K562 (cell line): Measurements from ENCODE around the gene ASPRV1. TPM values are rescaled to one million over a fixed set of nuclear protein-coding genes. Genes with fewer than 3 reads are reported as not detected.

Experiments
- ATAC-seq: fragments of 200-7000 bp; cut with Tn5 transposase; 3 replicates; pipeline ENCODE4 v1.9.1; 2020; ENCODE audit warnings: moderate library complexity
- BruUV-seq: library from RNA; stranded (reverse); fragments of 400-500 nt; replicated peaks from 2 replicates; lab custom pipeline; 2021; lab: Mats Ljungman, UMichigan
- CTCF ChIA-PET: fragments of 300-600 bp; formaldehyde crosslinking; extraction: SDS; loops from one replicate; lab custom pipeline; 2021; ENCODE audit warnings: low intra/inter-chr PET ratio; lab: Yijun Ruan, JAX
- POLR2A ChIA-PET: fragments of 300-600, 350-650 bp; sonication (Branson Sonifier 250); formaldehyde crosslinking; extraction: SDS; loops from one replicate; lab custom pipeline; 2021; ENCODE audit warnings: antibody characterized with exemption, inconsistent platforms; lab: Yijun Ruan, JAX
- DNase-seq, 4 experiments: peaks; one replicate each; pipeline versions ENCODE4 v3.0.0 to v3.0.0-alpha.2; 2011 to 2018; ENCODE audit warnings: low spot score in 3 of 4, mixed read lengths in 3 of 4; ENCODE audit errors: extremely low read depth in 1 of 4
- FAIRE-seq: peaks from 2 replicates; lab custom pipeline; 2011; peaks lifted over from hg19 to GRCh38; lab: Jason Lieb, UNC
- H2AFZ ChIP-seq: 2 replicates; pipeline ENCODE4 v1.6.0; 2011; ENCODE audit warnings: low read depth, low read length, control low read depth, inconsistent platforms
- H3K27ac ChIP-seq: fragments of 200-600 bp; 3 replicates; pipeline ENCODE4 v1.8.0; 2011; ENCODE audit warnings: low read depth, mild to moderate bottlenecking, control low read depth, inconsistent platforms, low read length, moderate library complexity, mixed read lengths; ENCODE audit errors: extremely low read depth
- H3K27me3 ChIP-seq, 2 experiments: fragments of 300-600 bp in 1 of 2; 2 replicates in 1 of 2; 3 replicates in 1 of 2; pipeline versions ENCODE4 v1.6.0 to v1.8.0; 2011; ENCODE audit warnings: inconsistent platforms in 2 of 2, low read length in 2 of 2, mild to moderate bottlenecking in 1 of 2, mixed read lengths in 1 of 2, moderate library complexity in 1 of 2; ENCODE audit not compliant: control insufficient read depth in 2 of 2, insufficient read depth in 2 of 2
- H3K36me3 ChIP-seq: fragments of 300-600 bp; 3 replicates; pipeline ENCODE4 v1.8.0; 2011; ENCODE audit warnings: mild to moderate bottlenecking, low read length, inconsistent platforms; ENCODE audit not compliant: control insufficient read depth, insufficient read depth
- H3K4me1 ChIP-seq, 2 experiments: fragments of 200-600 bp in 1 of 2; replicated peaks in 1 of 2; 2 replicates in 1 of 2; 3 replicates in 1 of 2; pipeline versions ENCODE4 v1.5.1 to v1.8.0; 2011; ENCODE audit warnings: inconsistent platforms in 2 of 2, low read length in 2 of 2, mild to moderate bottlenecking in 1 of 2, mixed read lengths in 1 of 2, moderate library complexity in 1 of 2; ENCODE audit not compliant: control insufficient read depth in 2 of 2, insufficient read depth in 2 of 2
- H3K4me2 ChIP-seq: 2 replicates; pipeline ENCODE4 v1.6.1; 2011; ENCODE audit warnings: low read length, control low read depth, inconsistent platforms, mixed read lengths; ENCODE audit not compliant: insufficient read depth
- H3K4me3 ChIP-seq: fragments of 200-600 bp; sonication (generic), shearing (Covaris generic); 2 replicates; pipeline ENCODE4 v1.5.1; 2016; ENCODE audit warnings: control low read depth, inconsistent platforms
- H3K79me2 ChIP-seq: fragments of 200-600 bp; 3 replicates; pipeline ENCODE4 v1.8.0; 2011; ENCODE audit warnings: low read length, inconsistent platforms; ENCODE audit not compliant: control insufficient read depth, insufficient read depth
- H3K9ac ChIP-seq, 2 experiments: 2 replicates each; pipeline versions ENCODE4 v1.6.0 to v1.6.1; 2011; ENCODE audit warnings: low read depth in 2 of 2, low read length in 2 of 2, control low read depth in 1 of 2, inconsistent platforms in 1 of 2, mild to moderate bottlenecking in 1 of 2, mixed read lengths in 1 of 2; ENCODE audit not compliant: insufficient read depth in 1 of 2
- H3K9me1 ChIP-seq: one replicate; pipeline ENCODE4 v1.6.0; 2011; ENCODE audit warnings: inconsistent platforms, mild to moderate bottlenecking, low read length, moderate library complexity; ENCODE audit not compliant: control insufficient read depth, insufficient read depth
- H3K9me3 ChIP-seq: replicated peaks from 2 replicates; pipeline ENCODE4 v1.5.1; 2011; ENCODE audit warnings: low read depth, low read length, inconsistent platforms; ENCODE audit not compliant: control insufficient read depth, insufficient read depth
- H4K20me1 ChIP-seq: replicated peaks from 2 replicates; pipeline ENCODE4 v1.6.1; 2011; ENCODE audit warnings: low read length, inconsistent platforms, mixed read lengths; ENCODE audit not compliant: control insufficient read depth, insufficient read depth
- CBX1 ChIP-seq: sonication (generic); IDR thresholded peaks from 2 replicates; pipeline ENCODE4 v1.6.1; 2016; ENCODE audit warnings: antibody characterized with exemption, low read depth, mild to moderate bottlenecking
- CBX3 ChIP-seq, 2 experiments: IDR thresholded peaks; 1 replicate in 1 of 2; 2 replicates in 1 of 2; pipeline ENCODE4 v1.6.1; 2012; ENCODE audit warnings: inconsistent platforms in 2 of 2, low read length in 2 of 2, borderline replicate concordance in 1 of 2, control low read depth in 1 of 2
- CTBP1 ChIP-seq: fragments of 450-650 bp; IDR thresholded peaks from 2 replicates; pipeline ENCODE4 v1.6.1; 2016; ENCODE audit warnings: borderline replicate concordance
- GABPB1 ChIP-seq: sonication (generic); formaldehyde crosslinking; IDR thresholded peaks from 2 replicates; pipeline ENCODE4 v1.8.0; 2022; ENCODE audit warnings: mild to moderate bottlenecking, missing genetic modification reagents
- HNRNPUL1 ChIP-seq: fragments of 200-400 bp; formaldehyde crosslinking; IDR thresholded peaks from 2 replicates; pipeline ENCODE4 v1.6.1; 2017; ENCODE audit warnings: low read length
- NCOA2 ChIP-seq, 2 experiments: fragments of 450-650 bp; IDR thresholded peaks; 2 replicates each; pipeline ENCODE4 v1.6.1; 2018; ENCODE audit warnings: mild to moderate bottlenecking in 2 of 2, moderate library complexity in 1 of 2; ENCODE audit not compliant: partially characterized antibody in 2 of 2
- STAT5A ChIP-seq: IDR thresholded peaks from 2 replicates; pipeline ENCODE4 v1.6.1; 2012; ENCODE audit warnings: low read length, inconsistent platforms, borderline replicate concordance
- THAP7 ChIP-seq: fragments of 250-450 bp; sonication (Bioruptor Pico); IDR thresholded peaks from 2 replicates; pipeline ENCODE4 v1.5.0; 2021
- THRA ChIP-seq: fragments of 450-650 bp; IDR thresholded peaks from 2 replicates; pipeline ENCODE4 v1.6.1; 2017; ENCODE audit warnings: mild to moderate bottlenecking, moderate library complexity
- ZNF444 ChIP-seq: fragments of 250-450 bp; sonication (Bioruptor Pico); IDR thresholded peaks from 2 replicates; pipeline ENCODE4 v1.4.0; 2020; ENCODE audit warnings: mild to moderate bottlenecking, moderate library complexity
- WGBS: fragments of 100-300 bp; shearing (Covaris generic); methylation state at CpG from one replicate; pipeline ENCODE4 v1.1.6; 2016; ENCODE audit warnings: low coverage, mixed read lengths; ENCODE audit not compliant: insufficient coverage; ENCODE audit errors: missing lambda C conversion rate; 5-methylcytosine and 5-hydroxymethylcytosine counted together
- in situ Hi-C: fragments of 300-500 bp; cut with MboI; formaldehyde crosslinking; loops from 4 replicates; pipeline ENCODE4 v1.15.0; 2018; ENCODE audit warnings: inconsistent platforms, mixed read lengths
- intact Hi-C: fragments of 100-400 bp; cut with micrococcal nuclease; formaldehyde crosslinking; loops from 2 replicates; pipeline ENCODE4 v1.14.2; 2022
- polyA plus RNA-seq, 8 experiments: library from polyadenylated mRNA; depleted of rRNA in 4 of 8; stranded (reverse) in 5 of 8; unstranded in 3 of 8; fragments of >200 nt; fragmentation: Nextera tagmentation in 2 of 8; fragmentation: Illumina TruSeq in 1 of 8; extraction: Ambion mirVana in 2 of 8; extraction: Trizol in 1 of 8; gene quantifications; 2 replicates each; pipeline versions ENCODE4 v1.2.1 to v1.2.3, GENCODE V29; 2011 to 2014; ENCODE audit warnings: inconsistent platforms in 1 of 8, missing spikeins in 1 of 8
- total RNA-seq, 7 experiments: library from RNA; depleted of rRNA in 6 of 7; stranded (reverse); fragments of >200 nt in 6 of 7; fragmentation: Illumina TruSeq in 2 of 7; extraction: Trizol in 2 of 7; gene quantifications; 2 replicates each; pipeline versions ENCODE4 v1.2.1 to v1.2.3, GENCODE V29; 2011 to 2021; ENCODE audit warnings: low replicate concordance in 1 of 7
- TF ChIP-seq, protein P1 (sequence below): fragments of 450-650 bp; formaldehyde crosslinking; IDR thresholded peaks from 2 replicates; pipeline ENCODE4 v1.4.0; 2020; ENCODE audit warnings: mild to moderate bottlenecking, mixed read lengths
- TF ChIP-seq, protein P2 (sequence below): fragments of 450-650 bp; formaldehyde crosslinking; IDR thresholded peaks from 2 replicates; pipeline ENCODE4 v1.4.0; 2022; ENCODE audit warnings: missing genetic modification characterization
- TF ChIP-seq, protein P3 (sequence below): fragments of 450-650 bp; IDR thresholded peaks from 2 replicates; pipeline ENCODE4 v1.6.1; 2016; ENCODE audit warnings: borderline replicate concordance

The ASPRV1 gene
- total and polyA plus RNA-seq, 9 of the 15 experiments (the other 6 are each of a cell fraction or from before 2014, with no cell fraction given): 0.17 to 0.72 (median 0.47) TPM; not detected in 1

- TF ChIP-seq, protein P1, sequence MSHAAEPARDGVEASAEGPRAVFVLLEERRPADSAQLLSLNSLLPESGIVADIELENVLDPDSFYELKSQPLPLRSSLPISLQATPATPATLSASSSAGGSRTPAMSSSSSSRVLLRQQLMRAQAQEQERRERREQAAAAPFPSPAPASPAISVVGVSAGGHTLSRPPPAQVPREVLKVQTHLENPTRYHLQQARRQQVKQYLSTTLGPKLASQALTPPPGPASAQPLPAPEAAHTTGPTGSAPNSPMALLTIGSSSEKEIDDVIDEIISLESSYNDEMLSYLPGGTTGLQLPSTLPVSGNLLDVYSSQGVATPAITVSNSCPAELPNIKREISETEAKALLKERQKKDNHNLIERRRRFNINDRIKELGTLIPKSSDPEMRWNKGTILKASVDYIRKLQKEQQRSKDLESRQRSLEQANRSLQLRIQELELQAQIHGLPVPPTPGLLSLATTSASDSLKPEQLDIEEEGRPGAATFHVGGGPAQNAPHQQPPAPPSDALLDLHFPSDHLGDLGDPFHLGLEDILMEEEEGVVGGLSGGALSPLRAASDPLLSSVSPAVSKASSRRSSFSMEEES (CRISPR knock-in tag): no peak
- TF ChIP-seq, protein P2, sequence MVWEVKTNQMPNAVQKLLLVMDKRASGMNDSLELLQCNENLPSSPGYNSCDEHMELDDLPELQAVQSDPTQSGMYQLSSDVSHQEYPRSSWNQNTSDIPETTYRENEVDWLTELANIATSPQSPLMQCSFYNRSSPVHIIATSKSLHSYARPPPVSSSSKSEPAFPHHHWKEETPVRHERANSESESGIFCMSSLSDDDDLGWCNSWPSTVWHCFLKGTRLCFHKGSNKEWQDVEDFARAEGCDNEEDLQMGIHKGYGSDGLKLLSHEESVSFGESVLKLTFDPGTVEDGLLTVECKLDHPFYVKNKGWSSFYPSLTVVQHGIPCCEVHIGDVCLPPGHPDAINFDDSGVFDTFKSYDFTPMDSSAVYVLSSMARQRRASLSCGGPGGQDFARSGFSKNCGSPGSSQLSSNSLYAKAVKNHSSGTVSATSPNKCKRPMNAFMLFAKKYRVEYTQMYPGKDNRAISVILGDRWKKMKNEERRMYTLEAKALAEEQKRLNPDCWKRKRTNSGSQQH: no peak
- TF ChIP-seq HNRNPUL1 (no peak), ZNF444 (no peak), STAT5A (no peak), CBX1 (no peak), CTBP1 (no peak)
Observed at GRCh38 chr2:69950241-69950640, 11.2 kb downstream of the ASPRV1 start (continued).

DNA sequence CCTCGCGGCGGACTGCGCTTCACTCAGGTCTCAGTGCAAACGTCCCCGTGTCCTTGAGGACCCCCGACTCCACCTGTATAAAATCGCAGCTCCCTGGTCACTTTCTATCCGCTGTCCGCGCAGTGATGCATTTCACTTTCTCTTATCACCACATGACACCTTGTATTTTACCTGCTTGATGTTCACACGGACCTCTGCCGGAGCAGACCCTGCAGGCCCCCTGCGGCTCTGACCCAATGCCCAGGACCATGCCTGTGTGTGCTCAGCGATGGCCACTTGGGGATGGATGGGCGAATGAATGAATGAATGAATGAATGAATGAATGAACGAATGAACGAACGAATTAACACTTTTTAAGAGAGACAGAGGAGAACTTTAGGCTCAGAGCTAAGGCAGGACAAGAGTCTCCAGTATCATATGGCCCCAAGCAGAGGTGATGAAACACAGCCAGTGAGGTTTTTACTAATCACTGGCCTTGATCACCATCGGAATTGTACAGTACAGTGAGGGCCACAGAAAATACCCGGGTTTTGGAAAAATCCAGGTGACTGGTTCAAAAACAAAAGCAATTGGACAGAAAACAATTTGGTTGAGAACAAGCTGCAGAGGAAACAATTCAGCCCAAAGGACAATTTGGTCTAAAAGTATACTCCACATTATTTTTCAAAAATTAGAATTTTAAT is 12.3 kb downstream of the ASPRV1 start:
- peak overlapping the region in 1 of 2 experiments; percentile 54; a peak in 2 of 4 replicates for H3K9ac ChIP-seq
- H3K4me2 ChIP-seq: no peak overlapping the region
- CTCF ChIA-PET: interaction anchor here (0.5 kb wide), 1 partner anchor 16 kb away, joined by 5 read pairs; no protein-coding TSS in a partner anchor
- TF ChIP-seq, protein P3, sequence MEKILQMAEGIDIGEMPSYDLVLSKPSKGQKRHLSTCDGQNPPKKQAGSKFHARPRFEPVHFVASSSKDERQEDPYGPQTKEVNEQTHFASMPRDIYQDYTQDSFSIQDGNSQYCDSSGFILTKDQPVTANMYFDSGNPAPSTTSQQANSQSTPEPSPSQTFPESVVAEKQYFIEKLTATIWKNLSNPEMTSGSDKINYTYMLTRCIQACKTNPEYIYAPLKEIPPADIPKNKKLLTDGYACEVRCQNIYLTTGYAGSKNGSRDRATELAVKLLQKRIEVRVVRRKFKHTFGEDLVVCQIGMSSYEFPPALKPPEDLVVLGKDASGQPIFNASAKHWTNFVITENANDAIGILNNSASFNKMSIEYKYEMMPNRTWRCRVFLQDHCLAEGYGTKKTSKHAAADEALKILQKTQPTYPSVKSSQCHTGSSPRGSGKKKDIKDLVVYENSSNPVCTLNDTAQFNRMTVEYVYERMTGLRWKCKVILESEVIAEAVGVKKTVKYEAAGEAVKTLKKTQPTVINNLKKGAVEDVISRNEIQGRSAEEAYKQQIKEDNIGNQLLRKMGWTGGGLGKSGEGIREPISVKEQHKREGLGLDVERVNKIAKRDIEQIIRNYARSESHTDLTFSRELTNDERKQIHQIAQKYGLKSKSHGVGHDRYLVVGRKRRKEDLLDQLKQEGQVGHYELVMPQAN: no peak
- no peak for TF ChIP-seq THAP7
- TF ChIP-seq THRA: no peak
- TF ChIP-seq GABPB1: no peak
- TF ChIP-seq NCOA2 (IDR thresholded peaks at IDR 0.05; ENCODE audit: partially characterized antibody in 2 of 2): no peak
- no peak for TF ChIP-seq CBX3 (IDR thresholded peaks at IDR 0.05; ENCODE audit: borderline replicate concordance in 1 of 2, low read length in 2 of 2)

More for the DNA sequence above, 12.3 kb downstream of the ASPRV1 start:
- Histone ChIP-seq H3K9me3 (no peaks in the 10 kb centered on the region), H3K27me3 (no peaks in the 10 kb centered on the region), H3K4me3 (no peak overlapping the region), H3K27ac (no peak overlapping the region), H2AFZ (0 out of 2 replicates have a peak overlapping the region, but pooled peaks have one; percentile 30), H3K9me1 (no peaks in the 10 kb centered on the region), H3K4me1 (peaks cover 21 to 38% of the 10 kb centered on the region in 2 experiments), H3K36me3 (no peaks in the 10 kb centered on the region), H4K20me1 (no peaks in the 10 kb centered on the region), H3K79me2 (no peaks in the 10 kb centered on the region)
- POLR2A ChIA-PET: interaction anchor here (1.1 to 1.4 kb wide), 2 partner anchors 15 to 22 kb away, joined by 3 read pairs; no protein-coding TSS in a partner anchor
- ATAC-seq: 0 out of 3 replicates have a peak, but pooled peaks have one; percentile 7
- intact Hi-C loops (no loop called here), in situ Hi-C loops (no loop called here)
- no peak for FAIRE-seq
- peak in 2 of 4 experiments; percentile 53 to 67 for DNase-seq
- 42% methylated on average over 15 of the region's 21 CpGs for WGBS
- no TSS peak for BruUV-seq
